Endothelial cell of umbilical vein (primary cell): Measurements from ENCODE around the gene DPYD. TPM values are rescaled to one million over a fixed set of nuclear protein-coding genes. Genes with fewer than 3 reads are reported as not detected.

ENCODE experiments used
- BruUV-seq: library from RNA; stranded (reverse); fragments of 400-500 nt; replicated peaks from 2 replicates; lab custom pipeline; 2021; lab: Mats Ljungman, UMichigan
- CTCF ChIA-PET: fragments of 300-600, 350-600 bp; sonication (Branson Sonifier 250); formaldehyde crosslinking; loops from one replicate; lab custom pipeline; 2021; ENCODE audit warnings: antibody characterized with exemption, inconsistent platforms; lab: Charles Lee
- POLR2A ChIA-PET: fragments of 300-600, 350-600 bp; sonication (Branson Sonifier 250); formaldehyde crosslinking; loops from one replicate; lab custom pipeline; 2021; ENCODE audit warnings: antibody characterized with exemption, inconsistent platforms; lab: Charles Lee
- DNase-seq: peaks from one replicate; pipeline ENCODE4 v3.0.0-alpha.2; 2011; ENCODE audit warnings: low read depth, low spot score
- FAIRE-seq: peaks from 2 replicates; lab custom pipeline; 2011; peaks lifted over from hg19 to GRCh38; lab: Jason Lieb, UNC
- H2AFZ ChIP-seq: 2 replicates; pipeline ENCODE4 v1.6.0; 2012; ENCODE audit warnings: low read depth, low read length, control low read depth, inconsistent platforms
- H3K27ac ChIP-seq: 2 replicates; pipeline ENCODE4 v1.5.1; 2011; ENCODE audit warnings: low read depth, mild to moderate bottlenecking, control low read depth, low read length, moderate library complexity; ENCODE audit not compliant: insufficient read depth
- H3K27me3 ChIP-seq, 2 experiments: 2 replicates each; pipeline versions ENCODE4 v1.6.0 to v1.6.1; 2011; ENCODE audit warnings: low read length in 2 of 2, mixed read lengths in 1 of 2; ENCODE audit not compliant: control insufficient read depth in 2 of 2, insufficient read depth in 2 of 2
- H3K36me3 ChIP-seq, 2 experiments: 2 replicates in 1 of 2; 3 replicates in 1 of 2; pipeline ENCODE4 v1.5.1; 2011; ENCODE audit warnings: low read length in 2 of 2, mild to moderate bottlenecking in 1 of 2, moderate library complexity in 1 of 2; ENCODE audit not compliant: control insufficient read depth in 2 of 2, insufficient read depth in 2 of 2; ENCODE audit errors: extremely low read depth in 1 of 2
- H3K4me1 ChIP-seq: 3 replicates; pipeline ENCODE4 v1.5.1; 2011; ENCODE audit warnings: mild to moderate bottlenecking, low read length; ENCODE audit not compliant: control insufficient read depth, insufficient read depth; ENCODE audit errors: extremely low read depth
- H3K4me2 ChIP-seq: 2 replicates; pipeline ENCODE4 v1.6.1; 2011; ENCODE audit warnings: low read length, control low read depth, mixed read lengths; ENCODE audit not compliant: insufficient read depth
- H3K4me3 ChIP-seq, 3 experiments: fragments of 200-600 bp in 1 of 3; sonication (generic), shearing (Covaris generic) in 1 of 3; replicated peaks in 1 of 3; 2 replicates each; pipeline ENCODE4 v1.5.1; 2011 to 2016; ENCODE audit warnings: control low read depth in 3 of 3, low read length in 3 of 3, mild to moderate bottlenecking in 2 of 3, inconsistent platforms in 1 of 3, low read depth in 1 of 3, moderate library complexity in 1 of 3; ENCODE audit not compliant: insufficient read depth in 1 of 3
- H3K79me2 ChIP-seq: 2 replicates; pipeline ENCODE4 v1.6.0; 2012; ENCODE audit warnings: low read length, inconsistent platforms; ENCODE audit not compliant: control insufficient read depth, insufficient read depth
- H3K9ac ChIP-seq: replicated peaks from 2 replicates; pipeline ENCODE3; 2011; ENCODE audit warnings: low read length, control low read depth; ENCODE audit not compliant: insufficient read depth; ENCODE audit errors: extremely low read depth
- H3K9me1 ChIP-seq: replicated peaks from 3 replicates; pipeline ENCODE4 v1.6.0; 2011; ENCODE audit warnings: mild to moderate bottlenecking, low read length; ENCODE audit not compliant: control insufficient read depth, insufficient read depth; ENCODE audit errors: extremely low read depth
- H3K9me3 ChIP-seq: replicated peaks from 2 replicates; pipeline ENCODE4 v1.5.1; 2012; ENCODE audit warnings: low read length, inconsistent platforms; ENCODE audit not compliant: control insufficient read depth, insufficient read depth
- H4K20me1 ChIP-seq: replicated peaks from 2 replicates; pipeline ENCODE3; 2011; ENCODE audit warnings: mild to moderate bottlenecking, low read length; ENCODE audit not compliant: control insufficient read depth, insufficient read depth; ENCODE audit errors: extremely low read depth
- CTCF ChIP-seq, 2 donors: IDR thresholded peaks; 1 replicate in 1 of 2; 2 replicates in 1 of 2; pipeline ENCODE4 v1.5.1; 2011; ENCODE audit warnings: low read length in 2 of 2, mild to moderate bottlenecking in 2 of 2, moderate library complexity in 2 of 2, control low read depth in 1 of 2, inconsistent platforms in 1 of 2, low read depth in 1 of 2; ENCODE audit not compliant: insufficient read depth in 1 of 2; ENCODE audit errors: extremely low read depth in 1 of 2
- EZH2 ChIP-seq: IDR thresholded peaks from 2 replicates; pipeline ENCODE4 v1.6.1; 2012; ENCODE audit warnings: borderline replicate concordance, low read depth, mild to moderate bottlenecking, moderate library complexity, low read length, inconsistent platforms; ENCODE audit not compliant: severe bottlenecking
- FOS ChIP-seq: IDR thresholded peaks from 2 replicates; pipeline ENCODE4 v1.6.1; 2011; ENCODE audit warnings: mild to moderate bottlenecking, low read length, moderate library complexity, borderline replicate concordance; ENCODE audit not compliant: insufficient read depth
- GATA2 ChIP-seq: IDR thresholded peaks from 2 replicates; pipeline ENCODE4 v1.7.0; 2011; ENCODE audit warnings: low read depth, mild to moderate bottlenecking, moderate library complexity, mixed read lengths, low read length; ENCODE audit not compliant: insufficient read length, insufficient read depth
- JUN ChIP-seq: IDR thresholded peaks from 2 replicates; pipeline ENCODE4 v1.6.1; 2011; ENCODE audit warnings: borderline replicate concordance, low read depth; ENCODE audit not compliant: insufficient read length, insufficient read depth
- MAX ChIP-seq: IDR thresholded peaks from 2 replicates; pipeline ENCODE4 v1.6.1; 2011; ENCODE audit not compliant: insufficient read depth, insufficient read length
- MYC ChIP-seq: IDR thresholded peaks from one replicate; pipeline ENCODE4 v1.6.1; 2011; ENCODE audit warnings: mild to moderate bottlenecking, low read depth, low read length
- POLR2A ChIP-seq: IDR thresholded peaks from 2 replicates; pipeline ENCODE4 v1.6.1; 2012; ENCODE audit warnings: low read depth, mild to moderate bottlenecking, control low read depth, low read length
- POLR2AphosphoS5 ChIP-seq: IDR thresholded peaks from 2 replicates; pipeline ENCODE4 v1.6.1; 2012; ENCODE audit warnings: low read depth, mild to moderate bottlenecking, control low read depth, low read length, moderate library complexity; ENCODE audit not compliant: insufficient read depth
- dilution Hi-C: fragments of 300-500 bp; cut with MboI; formaldehyde crosslinking; loops from one replicate; pipeline ENCODE4 v1.15.0; 2019; ENCODE audit warnings: low sequenced_read_pairs; ENCODE audit not compliant: extremely low pct_ligation_motif_present
- intact Hi-C: fragments of 100-400 bp; cut with micrococcal nuclease; formaldehyde crosslinking; loops from one replicate; pipeline ENCODE4 v1.10.0; 2022
- polyA plus RNA-seq, 4 experiments: library from polyadenylated mRNA; depleted of rRNA in 3 of 4; stranded (reverse) in 3 of 4; unstranded in 1 of 4; fragments of >200 nt; gene quantifications; 2 replicates each; pipeline versions ENCODE4 v1.2.1 to v1.2.3, GENCODE V29; 2011 to 2012; ENCODE audit warnings: missing spikeins in 1 of 4
- total RNA-seq: library from RNA; stranded (reverse); gene quantifications from 2 replicates; pipeline ENCODE4 v1.2.3, GENCODE V29; 2021

The DPYD gene
- total and polyA plus RNA-seq, 2 donors (not counting 3 experiments of a cell fraction or from before 2014, with no cell fraction given), result 4.6 to 15.1 TPM

- H3K4me2 ChIP-seq, result no peak overlapping the region
- CTCF ChIA-PET, result interaction anchor here (1.4 to 1.5 kb wide), 2 partner anchors 14 to 634 kb away, joined by 3 to 4 read pairs; no protein-coding TSS in a partner anchor
Measured at GRCh38 chr1:97834899-97835298, 85.9 kb downstream of the DPYD start.

GRCh38 chr1:97833881-97834280 lies 87.0 kb downstream of the DPYD start:
- ChIA-PET POLR2A (no interaction called here), CTCF (no interaction called here)
- intact Hi-C loops, result no loop called here
- dilution Hi-C loops, result no loop called here
- no peak overlapping the region for H3K27ac ChIP-seq
- DNase-seq (no peak), FAIRE-seq (no peak)
- no peak overlapping the region for H2AFZ ChIP-seq
- no peak overlapping the region for H3K9ac ChIP-seq
- TF ChIP-seq FOS (no peak), POLR2A (no peak), MYC (no peak), POLR2AphosphoS5 (no peak), EZH2 (no peak), JUN (no peak), GATA2 (no peak), CTCF (IDR thresholded peaks at IDR 0.05; ENCODE audit: extremely low read depth in 1 of 2, insufficient read depth in 1 of 2, low read depth in 1 of 2, low read length in 2 of 2) (no peak), MAX (no peak)
- H3K4me2 ChIP-seq, result no peak overlapping the region
- no peaks in the 10 kb centered on the region for H3K9me3 ChIP-seq
- no peaks in the 10 kb centered on the region for H3K27me3 ChIP-seq
- H3K4me1 ChIP-seq, result no peaks in the 10 kb centered on the region
- H3K9me1 ChIP-seq, result no peaks in the 10 kb centered on the region
- no TSS peak for BruUV-seq
- no peak overlapping the region for H3K4me3 ChIP-seq
- H4K20me1 ChIP-seq, result no peaks in the 10 kb centered on the region
- H3K36me3 ChIP-seq, result no peaks in the 10 kb centered on the region
- no peaks in the 10 kb centered on the region for H3K79me2 ChIP-seq

More at GRCh38 chr1:97834899-97835298, 85.9 kb downstream of the DPYD start:
- dilution Hi-C loops, result no loop called here
- POLR2A ChIA-PET, result no interaction called here
- no peak overlapping the region for H3K4me3 ChIP-seq
- H2AFZ ChIP-seq, result no peak overlapping the region
- no peak overlapping the region for H3K27ac ChIP-seq
- FAIRE-seq (no peak), DNase-seq (no peak)
- H3K36me3 ChIP-seq, result no peaks in the 10 kb centered on the region
- H3K79me2 ChIP-seq, result no peaks in the 10 kb centered on the region
- no peaks in the 10 kb centered on the region for H3K4me1 ChIP-seq
- intact Hi-C loops, result no loop called here
- no peaks in the 10 kb centered on the region for H3K9me1 ChIP-seq
- no peak overlapping the region for H3K9ac ChIP-seq
- H3K9me3 ChIP-seq, result no peaks in the 10 kb centered on the region
- TF ChIP-seq EZH2 (no peak), MAX (no peak), FOS (no peak), MYC (no peak), JUN (no peak)
- H3K27me3 ChIP-seq, result no peaks in the 10 kb centered on the region
- no peaks in the 10 kb centered on the region for H4K20me1 ChIP-seq
- BruUV-seq, result no TSS peak
